Measurements from ENCODE around the gene MRFAP1L1.
"Not testable (repeated sequence)": the region's sequence is repeated elsewhere in the genome, so short reads cannot be mapped to it uniquely, and the experiment has no call there.

Gene MRFAP1L1

DNA sequence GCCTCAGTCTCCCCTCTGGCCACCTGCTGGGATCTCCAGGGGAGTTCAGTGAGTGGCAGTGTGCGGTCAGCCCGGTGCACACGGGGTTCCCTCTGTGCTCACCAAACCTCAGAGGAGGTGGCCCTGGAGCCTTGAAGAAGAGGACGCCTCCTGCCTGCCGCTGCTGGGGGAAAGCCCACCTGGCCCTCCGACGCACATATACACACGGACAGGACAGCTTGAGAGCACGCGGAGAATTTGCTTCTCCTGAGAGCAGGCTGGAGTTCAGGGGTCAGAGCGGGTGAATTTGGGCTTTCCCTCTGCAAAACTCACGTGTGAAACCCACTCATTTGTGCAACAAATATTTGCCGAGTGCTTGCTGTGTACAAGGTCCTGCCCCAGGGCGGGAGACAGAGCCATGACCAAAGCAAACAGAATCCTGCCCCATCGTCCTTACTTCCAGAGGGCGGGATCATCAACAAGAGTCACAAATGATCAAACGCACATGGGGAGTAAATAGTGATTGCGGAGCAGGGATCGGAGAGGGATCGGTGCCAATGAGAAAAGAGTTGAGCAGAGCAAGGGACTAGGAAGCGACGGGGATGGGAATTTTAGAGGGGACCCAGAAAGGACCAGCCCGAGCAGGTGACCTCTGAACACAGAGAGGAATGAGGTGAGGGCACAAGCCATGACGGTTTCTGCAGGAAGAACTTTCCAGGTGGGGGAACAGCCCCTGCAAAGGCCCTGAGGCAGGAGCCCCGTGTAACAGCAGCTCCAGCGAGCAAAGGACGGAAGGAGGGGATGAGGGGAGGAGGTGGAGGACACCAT lies 23.9 kb upstream of the MRFAP1L1 start:
- no peak for DNase-seq

DNA sequence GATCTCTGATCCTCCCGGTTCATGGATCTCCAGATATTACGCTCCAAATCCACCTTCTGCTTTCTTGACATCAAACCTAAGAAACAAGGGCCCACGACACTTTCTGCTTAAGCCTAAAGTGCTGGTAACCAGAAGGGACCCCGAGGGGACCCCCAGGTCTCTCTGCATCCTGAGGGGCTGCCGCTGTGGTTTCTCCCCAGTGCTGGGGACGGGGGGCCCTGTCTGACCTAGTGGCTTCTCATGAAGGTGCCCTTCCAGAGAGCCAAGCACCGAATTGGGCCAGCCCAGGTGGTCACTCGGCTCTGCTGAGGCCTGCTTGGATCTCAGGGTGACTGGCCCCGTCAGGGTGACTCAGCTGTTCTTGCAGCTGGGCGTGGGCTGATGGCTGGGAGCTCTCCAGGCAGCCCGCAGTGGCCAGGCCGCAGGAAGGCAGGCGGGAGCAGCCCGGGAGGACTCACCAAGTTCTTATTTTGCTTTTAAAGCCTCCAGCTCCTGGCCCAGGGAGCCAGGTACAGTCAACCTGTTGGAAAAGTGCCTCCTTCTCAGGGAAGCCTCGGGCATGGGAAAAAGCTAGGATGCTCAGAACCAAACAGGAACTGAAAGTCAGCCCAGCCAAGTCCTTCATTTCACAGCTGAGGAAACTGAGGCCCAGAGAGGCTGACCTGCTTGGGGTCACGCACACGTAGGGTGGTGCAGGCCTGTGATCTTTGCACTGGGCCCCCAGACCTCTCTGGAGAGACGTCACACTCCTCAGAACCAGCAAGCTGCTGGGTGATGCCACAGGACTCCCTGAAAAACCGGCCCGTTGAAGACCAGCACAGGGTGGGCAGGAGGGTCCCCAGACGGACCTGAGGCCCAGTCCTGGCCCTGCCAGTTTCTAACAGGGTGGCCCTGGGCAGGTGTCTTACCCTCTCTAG lies 23.0 kb upstream of the MRFAP1L1 start:
- DNase-seq = no peak

DNA sequence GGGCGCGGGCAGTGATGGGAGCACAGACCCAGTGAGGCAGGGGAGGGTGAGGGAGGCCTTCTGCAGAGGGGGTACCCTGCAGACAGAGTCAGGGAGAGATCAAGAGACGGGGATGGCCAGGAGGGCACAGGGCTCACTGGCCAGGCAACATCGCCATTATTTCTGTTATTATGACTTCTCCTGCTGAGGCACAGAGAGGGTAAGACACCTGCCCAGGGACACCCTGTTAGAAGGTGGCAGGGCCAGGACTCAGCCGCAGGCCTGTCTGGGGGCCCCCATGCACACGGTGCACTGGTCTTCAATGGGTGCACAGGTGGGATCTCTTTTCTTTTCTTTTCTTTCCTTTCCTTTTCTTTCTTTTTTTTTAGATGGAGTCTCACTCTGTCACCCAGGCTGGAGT lies 22.1 kb upstream of the MRFAP1L1 start:
- no peak for DNase-seq

DNA sequence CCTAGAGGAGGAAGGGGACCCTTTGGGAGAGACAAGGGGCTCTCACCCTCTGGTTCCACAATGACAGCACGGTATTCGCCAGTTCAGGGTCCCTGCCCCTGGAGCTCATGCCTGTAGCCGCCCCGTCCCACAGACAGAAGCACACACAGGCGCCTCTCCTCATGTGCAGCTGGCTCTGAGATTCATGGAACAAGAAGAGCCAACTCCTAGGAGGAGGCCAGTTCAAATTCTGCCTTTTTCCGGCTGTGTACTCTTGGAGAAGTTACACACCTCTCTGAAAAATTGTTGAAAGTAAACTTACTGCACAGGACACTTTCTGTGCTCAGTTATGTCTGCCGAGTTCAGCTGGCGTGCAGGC lies 21.6 kb upstream of the MRFAP1L1 start:
- no peak for DNase-seq

DNA sequence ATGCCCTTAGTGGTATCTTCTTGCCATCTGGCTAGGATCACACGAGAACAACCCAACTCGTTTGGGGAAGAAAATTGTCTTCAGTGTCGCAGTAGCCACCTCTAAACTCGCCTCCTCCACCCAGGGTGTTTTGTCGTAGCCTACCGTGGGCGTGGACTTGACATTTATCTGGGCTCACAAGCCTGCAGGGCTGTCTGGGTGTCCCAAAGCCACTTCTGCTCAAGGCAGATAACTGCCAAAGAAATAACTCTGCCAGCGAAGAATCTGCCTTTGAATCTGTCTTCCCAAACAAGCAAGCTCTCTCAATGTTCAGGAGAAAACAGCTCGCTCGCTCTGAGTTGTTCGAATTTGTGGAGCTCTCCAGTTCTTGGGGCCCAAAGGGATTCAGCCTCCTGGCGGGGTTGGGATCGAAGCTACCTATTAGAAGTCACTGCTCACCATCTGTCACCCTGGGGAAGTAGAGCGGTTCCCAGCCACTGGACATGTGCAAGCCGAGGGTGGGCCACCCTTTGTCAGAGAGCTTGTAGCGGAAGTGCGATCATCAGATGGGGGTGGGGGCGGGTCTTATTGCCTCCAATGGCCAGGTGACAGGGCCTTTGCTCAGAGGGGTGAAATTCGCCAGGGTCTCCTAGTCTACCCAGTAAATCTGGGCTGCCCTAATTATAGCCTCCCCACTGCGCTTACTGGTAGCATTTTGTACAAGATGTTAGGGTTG lies 21.1 kb upstream of the MRFAP1L1 start:
- DNase-seq = no peak

DNA sequence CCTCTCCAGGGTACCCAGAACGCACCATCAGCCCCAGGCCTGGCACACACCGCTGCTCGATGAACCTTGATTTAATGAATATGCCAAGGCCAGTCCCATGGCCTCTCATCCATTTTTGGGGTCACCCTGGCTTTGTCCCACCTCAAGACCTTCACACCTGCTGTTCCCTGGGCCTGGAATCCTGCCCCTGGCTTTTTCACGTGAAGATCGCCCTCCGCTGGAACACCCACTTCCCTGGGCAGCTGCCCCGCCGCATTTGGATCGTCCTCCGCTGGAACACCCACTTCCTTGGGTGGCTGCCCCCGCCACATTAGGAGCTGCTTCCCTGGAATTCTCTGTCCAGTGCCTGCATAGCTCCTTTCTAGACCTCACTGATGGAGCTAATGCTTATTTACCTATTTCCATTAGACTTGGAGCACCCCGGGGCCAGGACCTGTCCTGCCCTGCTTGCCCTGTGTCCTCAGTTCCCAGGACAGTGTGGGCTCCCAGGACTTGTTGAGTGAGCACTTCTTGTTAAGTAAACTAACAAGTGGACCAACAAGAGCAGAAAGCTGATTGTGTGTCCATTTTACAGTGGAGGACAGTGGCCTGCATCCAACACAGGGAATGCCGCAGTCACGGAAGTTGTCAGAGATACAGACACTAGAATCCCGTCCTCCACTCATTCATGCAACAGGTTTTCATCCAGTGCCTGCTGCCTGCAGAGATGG lies 18.8 kb upstream of the MRFAP1L1 start:
- no peak for DNase-seq

DNA sequence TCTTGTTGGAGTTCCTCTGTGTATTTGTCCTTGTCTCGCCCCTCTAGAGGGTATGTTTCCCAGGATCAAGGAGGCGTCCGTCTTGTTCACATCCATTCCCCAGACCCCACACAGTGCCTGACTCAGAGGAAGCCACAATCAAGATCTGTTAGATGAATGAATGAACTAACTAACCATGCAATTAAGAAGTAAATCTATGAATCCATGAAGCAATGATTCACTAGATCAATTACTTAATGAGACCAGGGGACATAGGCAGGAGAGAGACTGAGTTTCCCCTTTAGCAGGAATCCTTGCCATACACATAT lies 18.2 kb upstream of the MRFAP1L1 start:
- no peak for DNase-seq

DNA sequence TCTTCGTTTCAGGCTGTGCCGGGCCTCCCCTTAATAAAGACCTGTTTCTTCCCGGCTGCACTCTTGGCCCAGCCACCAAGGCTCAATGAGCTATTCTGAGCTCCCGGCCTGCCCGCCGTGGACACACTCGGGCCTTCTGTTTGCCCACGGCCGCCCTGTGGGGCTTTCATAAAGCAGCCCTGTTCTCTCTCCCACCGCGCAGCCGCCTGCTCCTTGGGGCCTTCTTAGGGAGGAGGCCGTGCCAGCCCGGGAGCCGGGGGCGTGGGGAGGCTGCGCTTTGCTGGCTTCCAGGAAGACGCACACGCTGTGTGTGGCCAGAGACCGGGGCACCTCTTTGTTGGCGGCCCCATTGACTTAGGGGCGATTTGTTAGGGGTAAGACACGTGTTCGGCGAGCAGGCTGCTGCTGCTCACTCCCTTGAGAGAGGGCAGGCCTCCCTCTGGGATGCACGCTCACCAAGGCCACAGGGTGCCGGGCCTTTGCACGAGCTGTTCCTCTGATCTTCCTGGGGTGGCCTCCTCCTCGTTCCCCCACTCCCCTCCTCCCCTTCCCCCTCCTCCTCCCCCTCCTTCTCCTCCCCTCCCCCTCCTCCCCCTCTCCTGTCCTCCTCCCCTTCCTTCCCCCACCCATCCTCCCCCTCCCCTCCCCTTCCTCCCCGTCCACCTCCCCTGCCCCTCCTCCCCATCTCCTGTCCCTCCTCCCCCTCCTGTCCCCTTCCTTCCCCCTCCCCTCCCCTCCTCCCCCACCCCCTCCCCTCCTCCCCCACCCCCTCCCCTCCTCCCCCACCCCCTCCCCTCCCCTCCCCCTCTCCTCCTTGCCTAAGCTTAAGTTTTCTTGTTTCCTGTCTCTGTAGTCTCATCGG lies 17.6 kb upstream of the MRFAP1L1 start:
- DNase-seq = no peak

DNA sequence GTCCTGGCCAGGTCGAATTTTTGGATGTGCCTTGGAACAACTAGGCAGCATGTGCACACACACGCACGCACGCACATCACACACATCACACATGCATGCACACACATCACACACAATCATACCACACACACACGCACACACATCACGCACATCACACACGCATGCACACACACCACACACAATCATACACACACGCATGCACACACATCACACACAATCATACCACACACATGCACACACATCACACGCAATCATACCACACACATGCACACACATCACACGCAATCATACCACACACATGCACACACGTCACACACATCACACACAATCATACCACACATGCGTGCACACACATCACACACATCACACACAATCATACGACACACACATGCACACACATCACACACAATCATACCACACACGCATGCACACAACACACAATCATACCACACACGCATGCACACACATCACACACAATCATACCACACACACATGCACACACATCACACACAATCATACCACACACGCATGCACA lies 15.8 kb upstream of the MRFAP1L1 start:
- DNase-seq = not testable (repeated sequence)

DNA sequence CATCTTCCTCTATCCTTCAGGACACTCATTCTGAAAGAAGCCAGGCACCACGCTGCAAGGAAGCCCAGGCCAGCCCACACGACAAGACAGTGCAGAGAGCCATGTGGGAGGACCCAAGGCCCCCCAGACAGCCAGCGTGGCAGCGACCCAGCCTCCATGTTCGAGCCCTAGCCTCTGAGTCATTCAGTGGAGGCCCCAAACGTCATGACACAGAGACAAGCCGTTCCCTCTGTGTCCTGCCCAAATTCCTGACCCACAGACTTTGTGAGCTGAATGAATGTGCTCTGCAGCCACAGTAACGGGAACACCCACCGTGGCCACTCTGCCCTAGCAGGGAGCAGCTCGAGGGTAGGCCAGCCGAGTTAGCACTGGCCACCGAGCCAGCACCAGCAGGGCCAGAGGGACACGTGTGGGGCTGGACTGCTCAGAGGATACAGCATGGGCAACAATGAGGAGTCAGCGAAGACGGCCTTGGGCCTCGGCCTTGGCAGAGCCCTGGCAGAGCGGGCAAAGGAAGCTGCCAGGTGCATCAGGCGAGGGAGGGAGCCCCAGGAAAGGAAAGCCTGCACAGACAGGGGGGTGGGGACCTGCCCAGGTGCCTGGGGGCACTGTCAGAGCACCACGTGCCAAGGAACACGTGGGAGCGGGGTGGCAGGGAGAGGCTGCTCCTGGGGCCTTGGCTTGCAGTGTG lies 14.9 kb upstream of the MRFAP1L1 start:
- DNase-seq = no peak

DNA sequence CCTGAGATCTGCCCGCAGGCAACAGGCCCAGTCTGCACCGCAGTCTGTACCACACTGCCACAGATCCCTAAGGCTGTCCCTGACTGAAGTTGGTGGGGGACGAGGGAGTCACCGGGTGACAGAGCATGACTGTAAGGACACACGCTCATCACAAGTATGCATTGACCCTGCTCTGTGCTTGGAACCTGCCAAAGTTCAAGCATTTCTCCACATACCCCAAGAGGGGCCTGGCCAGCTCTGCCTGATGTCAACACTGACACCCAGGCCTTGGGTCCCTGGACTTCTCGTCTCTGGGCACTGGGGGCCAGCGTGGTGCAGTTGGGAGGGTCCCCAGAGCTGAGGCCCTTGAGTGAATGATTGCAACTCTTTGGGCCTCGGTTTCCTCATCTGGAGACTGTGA lies 14.2 kb upstream of the MRFAP1L1 start:
- no peak for DNase-seq

DNA sequence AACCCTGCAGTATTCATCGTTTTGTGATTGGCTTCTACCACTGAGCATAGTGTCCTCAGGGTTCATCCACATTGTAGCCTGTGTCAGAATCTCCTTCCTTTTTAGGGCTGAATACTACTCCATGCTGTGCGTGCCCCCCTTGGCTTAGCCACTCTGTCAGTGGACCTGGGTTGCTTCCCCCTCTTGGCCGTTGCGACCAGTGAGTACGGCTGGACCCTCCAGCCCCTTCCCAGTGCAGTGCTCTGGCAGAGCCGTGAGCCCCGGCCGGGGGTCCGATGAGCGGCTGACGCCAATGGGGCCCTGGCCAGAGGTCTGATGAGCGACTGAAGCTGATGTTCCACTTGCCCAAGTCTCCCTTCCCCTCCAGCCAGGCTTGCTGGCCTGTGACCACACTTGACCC lies 13.2 kb upstream of the MRFAP1L1 start:
- DNase-seq = no peak

DNA sequence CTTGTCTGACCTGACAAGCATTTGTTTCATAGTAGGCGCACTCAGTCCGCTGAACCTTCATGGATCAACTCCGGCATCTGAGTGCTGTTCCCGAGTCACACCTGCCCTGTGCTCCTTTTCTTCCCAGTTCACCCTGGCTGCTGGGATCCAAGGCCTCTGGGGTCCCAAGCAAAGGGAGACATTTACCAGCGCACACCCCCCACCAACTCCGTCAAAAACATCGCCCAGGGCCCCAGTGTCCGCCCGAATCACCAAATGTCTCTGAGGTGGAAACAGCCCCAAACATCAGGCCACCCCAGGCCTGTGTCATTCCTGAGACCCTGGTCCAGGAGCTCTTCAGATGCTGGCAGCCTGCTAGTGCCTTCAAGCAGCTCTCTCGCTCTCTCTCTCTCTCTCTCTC lies 11.5 kb upstream of the MRFAP1L1 start:
- no peak for DNase-seq

DNA sequence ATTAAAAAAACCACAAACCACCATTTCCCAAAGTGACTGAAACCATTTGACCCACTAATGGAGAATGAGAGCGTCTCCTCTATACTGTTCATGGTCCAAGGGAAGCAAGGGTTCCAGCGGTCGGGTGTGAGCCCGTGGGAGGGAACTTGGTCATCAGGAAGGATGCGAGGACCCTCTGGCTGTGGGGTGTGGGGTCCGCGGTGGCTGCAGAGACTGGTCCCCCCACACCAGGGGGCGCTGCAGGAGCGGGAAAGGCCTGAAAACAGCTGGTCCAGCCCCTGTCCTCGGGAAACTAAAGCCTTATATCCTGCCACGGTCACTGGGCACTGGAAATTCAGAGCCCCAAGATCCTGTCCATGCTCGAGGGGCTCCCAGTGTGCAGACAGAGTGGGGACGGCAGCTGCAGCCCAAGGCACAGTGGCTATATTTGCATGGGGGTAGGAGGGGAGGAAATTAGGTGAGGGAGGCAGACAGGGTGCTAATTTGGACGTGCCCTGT lies 10.6 kb upstream of the MRFAP1L1 start:
- no peak for DNase-seq

DNA sequence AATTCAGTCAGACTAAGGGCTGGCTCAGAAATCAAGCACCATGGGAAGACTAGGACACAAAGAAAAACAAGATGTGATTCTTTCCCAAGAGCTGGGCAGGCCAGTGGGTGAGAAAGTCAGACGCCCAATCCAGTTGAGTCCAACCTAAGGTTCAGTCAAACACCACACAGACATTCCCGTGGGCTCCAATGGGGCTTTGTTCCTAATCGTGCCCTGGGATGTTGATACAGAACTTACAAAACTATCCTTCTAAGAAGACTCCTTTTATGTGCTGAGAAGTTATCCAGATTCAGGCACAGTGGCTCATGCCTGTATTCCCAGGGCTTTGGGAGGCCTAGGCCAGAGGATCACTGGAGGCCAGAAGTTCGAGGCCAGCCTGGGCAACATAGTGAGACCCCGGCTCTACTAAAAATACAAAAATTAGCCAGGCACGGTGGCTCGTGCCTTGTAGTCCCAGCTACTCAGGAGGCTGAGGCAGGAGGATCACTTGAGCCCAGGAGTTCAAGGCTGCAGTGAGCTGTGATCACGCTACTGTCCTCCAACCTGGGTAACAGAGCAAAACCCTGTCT lies 10.0 kb upstream of the MRFAP1L1 start:
- no peak for DNase-seq

DNA sequence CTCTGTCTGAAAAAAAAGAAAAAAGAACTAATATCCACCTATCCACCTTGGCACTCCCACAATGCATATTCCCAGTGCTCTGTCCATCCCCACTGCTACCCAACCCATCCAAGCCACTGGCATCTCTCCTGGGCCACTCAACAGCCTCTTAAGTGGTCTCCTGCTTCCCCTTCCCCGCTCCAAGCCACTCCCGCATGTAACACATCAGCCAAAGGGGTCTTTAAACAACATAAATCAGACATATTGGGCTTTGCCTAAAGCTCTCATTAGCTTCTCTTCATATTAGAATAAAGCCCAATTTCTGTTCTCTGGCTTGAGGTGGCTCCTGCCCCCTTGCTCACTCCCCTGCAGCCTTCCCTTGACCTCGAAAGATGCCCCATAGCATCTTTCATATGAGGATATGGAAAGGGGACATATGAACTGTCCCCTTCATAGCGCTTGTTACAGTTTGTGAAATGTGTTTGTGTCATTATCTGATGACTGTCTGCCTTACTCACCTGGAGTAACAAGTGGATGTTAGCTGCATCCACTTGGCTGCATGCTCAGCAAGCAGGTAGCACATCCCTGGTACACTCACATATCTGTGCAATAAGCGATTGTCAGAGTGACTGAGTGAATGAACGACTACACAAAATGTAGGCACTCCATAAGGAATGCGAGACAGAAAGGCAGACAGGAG lies 9.4 kb upstream of the MRFAP1L1 start:
- DNase-seq = no peak

DNA sequence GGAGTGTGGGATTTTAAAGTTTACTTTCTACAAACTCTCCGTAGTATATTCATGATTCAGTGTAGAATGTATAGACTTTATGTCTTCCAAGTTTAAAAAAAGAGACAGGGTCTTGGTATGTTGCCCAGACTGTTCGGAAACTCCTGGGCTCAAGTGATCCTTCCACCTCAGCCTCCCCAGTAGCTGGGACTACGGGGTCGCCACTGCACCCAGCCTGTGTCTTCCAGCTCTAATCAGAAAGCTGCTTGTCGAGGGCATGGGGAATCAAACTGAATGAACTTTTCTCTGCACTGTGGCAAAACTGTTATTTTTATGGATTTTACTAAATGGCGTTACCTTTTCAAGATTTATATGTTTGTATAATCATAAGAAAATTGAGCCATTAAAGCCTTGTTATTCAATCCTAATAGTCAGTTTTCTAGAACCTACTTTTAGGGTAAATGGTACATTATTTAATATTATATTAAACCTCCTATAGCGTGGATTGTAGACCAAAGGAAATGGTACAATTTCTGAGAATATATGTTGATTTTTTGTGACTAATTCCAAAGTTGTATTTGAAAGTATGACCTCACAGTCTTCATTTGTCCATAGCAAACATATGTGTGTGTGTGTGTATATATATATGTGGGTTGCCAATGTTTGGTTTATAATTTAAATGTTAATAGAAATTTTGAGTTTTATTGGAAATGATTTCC lies 7.4 kb upstream of the MRFAP1L1 start:
- no peak for DNase-seq

DNA sequence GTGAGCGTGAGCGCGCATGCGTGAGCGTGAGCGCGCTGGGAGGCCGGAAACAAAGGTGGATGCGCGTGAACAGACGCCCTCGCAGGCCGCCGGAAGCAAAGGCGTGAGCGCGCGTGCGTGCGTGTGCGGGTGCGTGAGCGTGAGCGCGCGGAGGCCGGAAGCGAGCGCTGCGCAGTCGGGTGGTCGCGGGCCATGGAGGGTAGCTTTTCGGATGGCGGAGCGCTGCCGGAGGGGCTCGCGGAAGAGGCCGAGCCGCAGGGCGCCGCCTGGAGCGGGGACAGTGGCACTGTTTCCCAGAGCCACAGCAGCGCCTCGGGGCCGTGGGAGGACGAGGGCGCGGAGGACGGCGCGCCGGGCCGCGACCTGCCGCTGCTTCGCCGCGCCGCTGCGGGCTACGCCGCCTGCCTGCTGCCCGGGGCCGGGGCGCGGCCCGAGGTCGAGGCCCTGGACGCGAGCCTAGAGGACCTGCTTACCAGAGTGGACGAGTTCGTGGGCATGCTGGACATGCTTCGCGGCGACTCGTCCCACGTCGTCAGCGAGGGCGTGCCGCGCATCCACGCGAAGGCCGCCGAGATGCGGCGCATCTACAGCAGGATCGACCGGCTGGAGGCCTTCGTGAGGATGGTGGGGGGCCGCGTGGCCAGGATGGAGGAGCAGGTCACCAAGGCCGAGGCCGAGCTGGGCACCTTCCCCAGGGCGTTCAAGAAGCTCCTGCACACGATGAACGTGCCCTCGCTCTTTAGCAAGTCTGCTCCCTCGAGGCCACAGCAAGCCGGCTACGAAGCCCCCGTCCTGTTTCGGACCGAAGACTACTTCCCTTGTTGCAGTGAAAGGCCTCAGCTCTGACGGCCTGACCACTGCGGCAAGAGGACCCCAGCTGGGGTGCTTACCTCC lies 6.6 kb upstream of the MRFAP1L1 start, which contains the start of gene BLOC1S4:
BLOC1S4 (plus strand) TSS at position 157 of the 894 bp plus-strand sequence; CDS start at position 193, 36 bp downstream.
- peak in 1 of 2 experiments; percentile 53 for DNase-seq
